GM12864 (cell line): Measurements from ENCODE around the gene ARHGAP24.

Source experiments
- DNase-seq: peaks from one replicate; pipeline ENCODE4 v3.0.0-alpha.2; 2011; ENCODE audit warnings: low read depth
- H3K4me3 ChIP-seq: 2 replicates; pipeline ENCODE4 v1.5.1; 2011; ENCODE audit warnings: mild to moderate bottlenecking, low read depth, low read length, control low read depth
- TF ChIP-seq, protein P1 (sequence below): IDR thresholded peaks from 2 replicates; pipeline ENCODE4 v1.5.1; 2011; ENCODE audit warnings: low read depth, mild to moderate bottlenecking, moderate library complexity, low read length, control low read depth, inconsistent platforms; ENCODE audit errors: missing control alignments

ARHGAP24 gene

DNA sequence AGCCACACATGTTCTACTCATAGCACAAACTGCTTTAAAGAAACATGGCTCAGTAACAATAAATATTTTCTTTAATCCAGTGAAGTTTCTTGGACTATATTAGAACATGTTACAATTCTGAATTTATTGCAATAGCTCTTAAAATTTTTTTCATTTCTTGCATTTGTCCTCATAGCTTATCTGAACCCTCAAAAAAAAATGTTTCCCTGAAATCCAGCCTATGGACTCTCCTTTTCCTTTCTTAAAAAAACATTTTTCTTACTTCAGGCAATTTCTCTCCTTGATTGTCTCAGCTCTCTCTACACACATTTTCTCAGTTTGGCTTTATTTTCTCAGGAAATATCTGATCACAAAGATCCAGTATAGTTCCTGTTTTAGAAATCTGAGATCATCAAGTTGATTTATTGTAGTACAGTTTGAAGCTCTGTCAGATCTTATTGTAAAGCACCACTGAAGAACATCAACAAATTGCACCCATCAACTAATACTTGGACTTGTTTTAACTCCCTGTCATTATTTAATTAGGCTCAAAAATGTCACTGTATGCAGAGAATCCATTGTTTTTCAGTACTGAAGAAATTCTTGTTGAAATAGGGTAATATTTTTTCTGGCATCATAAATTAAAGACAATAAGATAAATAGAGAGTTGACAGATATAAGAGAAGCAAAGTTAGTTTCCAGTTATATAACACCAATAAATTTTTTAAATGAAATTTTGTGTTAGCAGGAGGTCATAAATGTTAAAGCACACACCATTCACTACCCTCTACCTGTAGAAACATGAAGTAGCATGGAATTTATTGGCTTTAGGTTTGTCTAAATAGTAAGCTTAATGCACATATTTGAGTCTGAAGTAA is 317.7 kb downstream of the ARHGAP24 start:
- H3K4me3 ChIP-seq: no peak overlapping the region
- DNase-seq: no peak
- TF ChIP-seq, protein P1, sequence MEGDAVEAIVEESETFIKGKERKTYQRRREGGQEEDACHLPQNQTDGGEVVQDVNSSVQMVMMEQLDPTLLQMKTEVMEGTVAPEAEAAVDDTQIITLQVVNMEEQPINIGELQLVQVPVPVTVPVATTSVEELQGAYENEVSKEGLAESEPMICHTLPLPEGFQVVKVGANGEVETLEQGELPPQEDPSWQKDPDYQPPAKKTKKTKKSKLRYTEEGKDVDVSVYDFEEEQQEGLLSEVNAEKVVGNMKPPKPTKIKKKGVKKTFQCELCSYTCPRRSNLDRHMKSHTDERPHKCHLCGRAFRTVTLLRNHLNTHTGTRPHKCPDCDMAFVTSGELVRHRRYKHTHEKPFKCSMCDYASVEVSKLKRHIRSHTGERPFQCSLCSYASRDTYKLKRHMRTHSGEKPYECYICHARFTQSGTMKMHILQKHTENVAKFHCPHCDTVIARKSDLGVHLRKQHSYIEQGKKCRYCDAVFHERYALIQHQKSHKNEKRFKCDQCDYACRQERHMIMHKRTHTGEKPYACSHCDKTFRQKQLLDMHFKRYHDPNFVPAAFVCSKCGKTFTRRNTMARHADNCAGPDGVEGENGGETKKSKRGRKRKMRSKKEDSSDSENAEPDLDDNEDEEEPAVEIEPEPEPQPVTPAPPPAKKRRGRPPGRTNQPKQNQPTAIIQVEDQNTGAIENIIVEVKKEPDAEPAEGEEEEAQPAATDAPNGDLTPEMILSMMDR: no peak

DNA sequence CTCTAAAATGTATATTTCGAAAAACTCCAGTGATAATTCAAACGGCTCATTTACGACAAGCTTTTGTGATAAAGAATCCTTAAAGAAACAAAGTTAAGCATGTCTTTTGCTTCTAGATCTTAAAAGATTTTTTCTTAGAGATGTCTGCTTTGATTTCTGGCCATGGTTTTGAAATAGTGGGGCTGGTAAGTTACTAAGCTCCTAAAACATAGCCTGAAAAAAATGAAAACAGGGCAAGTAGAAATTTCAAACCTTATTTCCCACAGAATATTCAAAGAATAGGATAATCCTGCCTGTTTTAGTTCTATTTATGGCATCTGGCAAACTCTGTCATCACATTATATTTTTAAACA is 318.3 kb downstream of the ARHGAP24 start:
- TF ChIP-seq, protein P1: no peak
- no peak overlapping the region for H3K4me3 ChIP-seq
- no peak for DNase-seq

DNA sequence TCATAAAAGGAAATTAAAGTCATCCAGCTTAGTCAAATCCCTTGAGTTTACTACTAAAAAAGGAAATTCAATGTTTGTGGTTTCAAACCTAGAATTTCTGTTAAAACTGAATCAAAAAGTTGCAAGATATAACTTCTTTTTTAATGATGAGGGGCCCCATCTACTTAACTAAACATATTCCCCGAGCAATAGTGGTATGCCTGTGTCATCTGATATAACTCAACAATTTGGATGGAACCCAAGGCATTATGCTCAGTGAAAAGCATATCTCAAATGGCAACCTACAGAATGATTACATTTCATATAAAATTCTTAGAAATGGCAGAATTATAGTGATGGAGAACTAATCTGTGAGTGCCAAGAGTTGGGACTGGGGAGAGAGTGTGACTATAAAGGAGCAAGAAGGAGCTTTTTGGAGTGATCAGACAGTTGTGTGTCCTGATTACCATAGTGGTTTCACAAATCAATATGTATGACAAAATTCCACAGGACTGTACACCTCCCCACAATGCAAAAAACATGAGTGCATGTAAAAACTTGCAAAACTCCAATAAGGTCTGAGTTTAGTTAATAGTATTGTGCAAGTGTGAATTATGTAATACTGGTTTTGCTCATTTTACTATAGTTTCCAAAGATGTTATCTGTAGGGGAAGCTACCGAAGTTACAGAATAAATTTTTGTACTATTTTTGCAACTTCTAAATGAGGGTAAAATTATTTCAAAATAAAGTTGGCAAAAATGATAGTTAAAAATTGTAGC is 323.2 kb downstream of the ARHGAP24 start:
- no peak overlapping the region for H3K4me3 ChIP-seq
- TF ChIP-seq, protein P1: no peak
- no peak for DNase-seq

DNA sequence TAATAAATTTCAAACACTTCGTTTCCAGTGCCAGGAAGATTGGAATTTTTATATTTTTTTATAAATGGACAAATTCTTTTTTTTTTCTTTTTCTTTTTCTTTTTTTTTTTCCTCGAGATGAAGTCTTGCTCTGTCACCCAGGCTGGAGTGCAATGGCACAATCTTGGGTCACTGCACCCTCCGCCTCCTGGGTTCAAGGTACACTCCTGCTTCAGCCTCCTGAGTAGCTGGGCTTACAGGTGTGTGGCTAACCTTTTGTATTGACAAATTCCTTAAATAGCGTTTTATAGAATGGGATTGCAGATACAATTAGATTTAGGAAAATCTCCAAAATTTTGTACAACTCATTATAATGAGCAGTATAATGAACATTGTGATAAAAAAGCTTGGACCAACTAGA is 328.9 kb downstream of the ARHGAP24 start:
- H3K4me3 ChIP-seq: no peak overlapping the region
- DNase-seq: no peak
- TF ChIP-seq, protein P1: no peak

DNA sequence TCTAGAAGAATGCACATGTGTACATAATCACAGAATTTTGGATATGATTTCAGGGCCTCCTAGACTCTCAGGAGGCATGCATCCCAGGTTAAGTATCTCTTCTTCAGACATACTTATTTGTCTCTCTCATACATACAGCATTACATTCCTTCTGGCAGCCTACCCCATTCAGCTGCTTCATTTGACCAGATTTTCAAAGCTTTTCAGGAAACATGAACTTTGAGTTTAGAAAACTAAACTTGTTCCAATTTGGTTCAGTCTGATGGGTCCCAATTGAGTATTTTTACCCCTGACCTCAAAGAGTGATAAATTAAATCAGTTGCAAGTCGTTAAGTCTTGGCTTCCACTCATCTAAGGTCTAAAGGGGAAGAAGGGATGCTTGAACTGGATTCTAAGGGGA is 330.9 kb downstream of the ARHGAP24 start:
- no peak for DNase-seq
- TF ChIP-seq, protein P1: no peak
- no peak overlapping the region for H3K4me3 ChIP-seq

DNA sequence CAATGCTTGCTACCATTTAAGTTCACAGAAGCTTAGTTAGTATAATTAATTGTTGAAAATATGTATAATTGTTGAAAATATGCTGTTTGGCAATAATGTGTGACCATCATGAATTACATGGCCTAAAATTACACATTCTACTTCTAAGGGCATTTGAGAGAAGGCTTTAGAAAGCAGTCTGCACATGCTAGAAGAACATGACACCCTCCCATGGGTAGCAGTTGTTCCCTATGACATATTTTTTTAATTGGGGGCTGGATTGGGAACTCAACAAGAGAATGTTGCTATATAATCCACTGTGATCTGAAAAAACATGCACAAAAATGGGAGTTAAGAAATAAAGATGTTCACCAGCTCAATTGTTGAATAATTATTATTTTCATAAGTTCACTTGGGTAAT is 331.4 kb downstream of the ARHGAP24 start:
- TF ChIP-seq, protein P1: no peak

More for the DNA sequence above, 331.4 kb downstream of the ARHGAP24 start:
- no peak overlapping the region for H3K4me3 ChIP-seq
- DNase-seq: no peak
